Activated effector memory CD4-positive, alpha-beta T cell treated with Interleukin-2 at 50 U/mL for 16 hours (primary cell): ENCODE results near the gene DLGAP4.
"Not testable (repeated sequence)": the region's sequence is repeated elsewhere in the genome, so short reads cannot be mapped to it uniquely, and the experiment has no call there.

Experiments used
- DNase-seq: peaks from one replicate; pipeline ENCODE4 v3.0.0-alpha.2; 2020

Gene DLGAP4

GRCh38 chr20:36519012-36519719 lies 213.0 kb downstream of the DLGAP4 start:
- DNase-seq, result no peak

GRCh38 chr20:36519944-36520343 lies 213.8 kb downstream of the DLGAP4 start:
- DNase-seq, result no peak

- DNase-seq, result no peak
These were observed 215.4 kb downstream of the DLGAP4 start for GRCh38 chr20:36521526-36521925.

GRCh38 chr20:36522412-36522811 lies 216.3 kb downstream of the DLGAP4 start:
- DNase-seq, result not testable (repeated sequence)

- DNase-seq, result no peak
These were observed 217.2 kb downstream of the DLGAP4 start for GRCh38 chr20:36523341-36523740.

GRCh38 chr20:36525620-36526365 lies 219.7 kb downstream of the DLGAP4 start:
- DNase-seq, result no peak

GRCh38 chr20:36526521-36527011 lies 220.4 kb downstream of the DLGAP4 start:
- DNase-seq, result no peak

- DNase-seq, result no peak
These were observed 221.4 kb downstream of the DLGAP4 start for GRCh38 chr20:36527331-36528125.

- no peak for DNase-seq
These were observed 222.2 kb downstream of the DLGAP4 start for GRCh38 chr20:36528176-36528874.

- DNase-seq, result no peak
These were observed 222.8 kb downstream of the DLGAP4 start for GRCh38 chr20:36528875-36529417.

GRCh38 chr20:36532388-36532787 lies 226.2 kb downstream of the DLGAP4 start:
- no peak for DNase-seq

GRCh38 chr20:36532822-36533221 lies 226.7 kb downstream of the DLGAP4 start:
- DNase-seq, result no peak

- DNase-seq, result no peak
These were observed 232.0 kb downstream of the DLGAP4 start for GRCh38 chr20:36538026-36538722.

GRCh38 chr20:36540551-36541211 lies 234.5 kb downstream of the DLGAP4 start:
- DNase-seq, result no peak

GRCh38 chr20:36541227-36541767 lies 235.2 kb downstream of the DLGAP4 start, which contains the start of gene MYL9:
MYL9 (plus strand) TSS chr20:36541519; CDS start chr20:36544885, 3,366 bp downstream.
- no peak for DNase-seq

GRCh38 chr20:36541768-36542488 lies 235.8 kb downstream of the DLGAP4 start:
- no peak for DNase-seq

- no peak for DNase-seq
These were observed 236.5 kb downstream of the DLGAP4 start for GRCh38 chr20:36542516-36543183.

GRCh38 chr20:36543184-36544133 lies 237.3 kb downstream of the DLGAP4 start:
- DNase-seq, result no peak
